Melanocyte of skin (primary cell): ENCODE measurements around the gene CCNG2. TPM values are rescaled to one million over a fixed set of nuclear protein-coding genes. Genes with fewer than 3 reads are reported as not detected.

Experiments used
- small RNA-seq, 2 donors: library from RNA; depleted of rRNA; stranded (forward); fragments of <200 nt; gene quantifications; one replicate each; pipeline ENCODE3, GENCODE V24; 2012
- total RNA-seq, 2 donors: library from RNA; depleted of rRNA; stranded (reverse); fragments of >200 nt; gene quantifications; 2 replicates each; pipeline ENCODE4 v1.2.3, GENCODE V29; 2012

Gene CCNG2
- total RNA-seq = 10 to 100 TPM; 11.0 to 14.5 TPM

GRCh38 chr4:77156912-77157858 lies at the start of gene CCNG2:
Gene CCNG2 (plus strand): TSS chr4:77157207. CDS start chr4:77158533, 1,326 bp downstream.

Small RNA genes within 50 kb of the gene (small RNA-seq; reads per million reads assigned to genes)
- 0 reads per million in 2 donors for gene RNU6-1187P

Other genes with a start within 250 kb of the CCNG2 start
- 100 to 1,000 TPM in 1 of 2 donors, 10 to 100 TPM in 1; 74.3 to 105 TPM for gene SEPTIN11, start 207.5 kb upstream of the CCNG2 start, total RNA-seq
- 10 to 100 TPM; 95.2 to 95.3 TPM for gene CCNI, start 81.2 kb upstream of the CCNG2 start, total RNA-seq